ENCODE results near the gene RBSN. TPM values are rescaled to one million over a fixed set of nuclear protein-coding genes. Genes with fewer than 3 reads are reported as not detected.

The RBSN gene
- total and polyA plus RNA-seq, 2 experiments from 2014 or later = 10.6 to 26.5 TPM

- ATAC-seq = peak; percentile 12; the same call in 1 of the 3 replicates
These were observed 42.1 kb downstream of the RBSN start for GRCh38 chr3:15056676-15057404.

More at GRCh38 chr3:15056676-15057404, 42.1 kb downstream of the RBSN start:
- Histone ChIP-seq H3K36me3 (ENCODE audit: insufficient read depth) (peaks cover 26% of the 10 kb centered on the region), H3K79me2 (replicated peaks; ENCODE audit: insufficient read depth) (peaks cover 82% of the 10 kb centered on the region), H3K4me1 (ENCODE audit: insufficient read depth) (no peaks in the 10 kb centered on the region), H3K27me3 (ENCODE audit: insufficient read depth) (no peaks in the 10 kb centered on the region), H3K9me2 (ENCODE audit: insufficient read depth) (no peaks in the 10 kb centered on the region), H3K27ac (ENCODE audit: low read depth) (no peak overlapping the region), H3F3A (replicated peaks; ENCODE audit: low read depth) (no peaks in the 10 kb centered on the region), H4K20me1 (replicated peaks; ENCODE audit: insufficient read depth) (peaks cover 39% of the 10 kb centered on the region), H2AFZ (no peak overlapping the region), H3K4me3 (no peak overlapping the region), H3K4me2 (no peak overlapping the region)
- no peaks in the 10 kb centered on the region for H3K27me3 Mint-ChIP-seq (ENCODE audit: insufficient read depth, low read depth, poor library complexity)
- H3K27ac Mint-ChIP-seq = no peak overlapping the region
- peaks cover 66% of the 10 kb centered on the region for H3K36me3 Mint-ChIP-seq (ENCODE audit: low read depth)
- H3K4me1 Mint-ChIP-seq = peaks cover 17% of the 10 kb centered on the region
- H3K4me3 Mint-ChIP-seq = no peak overlapping the region
- TF ChIP-seq POLR2AphosphoS5 (IDR thresholded peaks at IDR 0.05; ENCODE audit: low read depth) = no peak
- TF ChIP-seq ETS1 (IDR thresholded peaks at IDR 0.05) = no peak
- TF ChIP-seq JUNB (IDR thresholded peaks at IDR 0.05; ENCODE audit: unreplicated experiment) = no peak
- TF ChIP-seq CTCF (conservative IDR thresholded peaks at IDR 0.05; ENCODE audit: low read depth in 2 of 2) = no peak
- TF ChIP-seq, protein P1, sequence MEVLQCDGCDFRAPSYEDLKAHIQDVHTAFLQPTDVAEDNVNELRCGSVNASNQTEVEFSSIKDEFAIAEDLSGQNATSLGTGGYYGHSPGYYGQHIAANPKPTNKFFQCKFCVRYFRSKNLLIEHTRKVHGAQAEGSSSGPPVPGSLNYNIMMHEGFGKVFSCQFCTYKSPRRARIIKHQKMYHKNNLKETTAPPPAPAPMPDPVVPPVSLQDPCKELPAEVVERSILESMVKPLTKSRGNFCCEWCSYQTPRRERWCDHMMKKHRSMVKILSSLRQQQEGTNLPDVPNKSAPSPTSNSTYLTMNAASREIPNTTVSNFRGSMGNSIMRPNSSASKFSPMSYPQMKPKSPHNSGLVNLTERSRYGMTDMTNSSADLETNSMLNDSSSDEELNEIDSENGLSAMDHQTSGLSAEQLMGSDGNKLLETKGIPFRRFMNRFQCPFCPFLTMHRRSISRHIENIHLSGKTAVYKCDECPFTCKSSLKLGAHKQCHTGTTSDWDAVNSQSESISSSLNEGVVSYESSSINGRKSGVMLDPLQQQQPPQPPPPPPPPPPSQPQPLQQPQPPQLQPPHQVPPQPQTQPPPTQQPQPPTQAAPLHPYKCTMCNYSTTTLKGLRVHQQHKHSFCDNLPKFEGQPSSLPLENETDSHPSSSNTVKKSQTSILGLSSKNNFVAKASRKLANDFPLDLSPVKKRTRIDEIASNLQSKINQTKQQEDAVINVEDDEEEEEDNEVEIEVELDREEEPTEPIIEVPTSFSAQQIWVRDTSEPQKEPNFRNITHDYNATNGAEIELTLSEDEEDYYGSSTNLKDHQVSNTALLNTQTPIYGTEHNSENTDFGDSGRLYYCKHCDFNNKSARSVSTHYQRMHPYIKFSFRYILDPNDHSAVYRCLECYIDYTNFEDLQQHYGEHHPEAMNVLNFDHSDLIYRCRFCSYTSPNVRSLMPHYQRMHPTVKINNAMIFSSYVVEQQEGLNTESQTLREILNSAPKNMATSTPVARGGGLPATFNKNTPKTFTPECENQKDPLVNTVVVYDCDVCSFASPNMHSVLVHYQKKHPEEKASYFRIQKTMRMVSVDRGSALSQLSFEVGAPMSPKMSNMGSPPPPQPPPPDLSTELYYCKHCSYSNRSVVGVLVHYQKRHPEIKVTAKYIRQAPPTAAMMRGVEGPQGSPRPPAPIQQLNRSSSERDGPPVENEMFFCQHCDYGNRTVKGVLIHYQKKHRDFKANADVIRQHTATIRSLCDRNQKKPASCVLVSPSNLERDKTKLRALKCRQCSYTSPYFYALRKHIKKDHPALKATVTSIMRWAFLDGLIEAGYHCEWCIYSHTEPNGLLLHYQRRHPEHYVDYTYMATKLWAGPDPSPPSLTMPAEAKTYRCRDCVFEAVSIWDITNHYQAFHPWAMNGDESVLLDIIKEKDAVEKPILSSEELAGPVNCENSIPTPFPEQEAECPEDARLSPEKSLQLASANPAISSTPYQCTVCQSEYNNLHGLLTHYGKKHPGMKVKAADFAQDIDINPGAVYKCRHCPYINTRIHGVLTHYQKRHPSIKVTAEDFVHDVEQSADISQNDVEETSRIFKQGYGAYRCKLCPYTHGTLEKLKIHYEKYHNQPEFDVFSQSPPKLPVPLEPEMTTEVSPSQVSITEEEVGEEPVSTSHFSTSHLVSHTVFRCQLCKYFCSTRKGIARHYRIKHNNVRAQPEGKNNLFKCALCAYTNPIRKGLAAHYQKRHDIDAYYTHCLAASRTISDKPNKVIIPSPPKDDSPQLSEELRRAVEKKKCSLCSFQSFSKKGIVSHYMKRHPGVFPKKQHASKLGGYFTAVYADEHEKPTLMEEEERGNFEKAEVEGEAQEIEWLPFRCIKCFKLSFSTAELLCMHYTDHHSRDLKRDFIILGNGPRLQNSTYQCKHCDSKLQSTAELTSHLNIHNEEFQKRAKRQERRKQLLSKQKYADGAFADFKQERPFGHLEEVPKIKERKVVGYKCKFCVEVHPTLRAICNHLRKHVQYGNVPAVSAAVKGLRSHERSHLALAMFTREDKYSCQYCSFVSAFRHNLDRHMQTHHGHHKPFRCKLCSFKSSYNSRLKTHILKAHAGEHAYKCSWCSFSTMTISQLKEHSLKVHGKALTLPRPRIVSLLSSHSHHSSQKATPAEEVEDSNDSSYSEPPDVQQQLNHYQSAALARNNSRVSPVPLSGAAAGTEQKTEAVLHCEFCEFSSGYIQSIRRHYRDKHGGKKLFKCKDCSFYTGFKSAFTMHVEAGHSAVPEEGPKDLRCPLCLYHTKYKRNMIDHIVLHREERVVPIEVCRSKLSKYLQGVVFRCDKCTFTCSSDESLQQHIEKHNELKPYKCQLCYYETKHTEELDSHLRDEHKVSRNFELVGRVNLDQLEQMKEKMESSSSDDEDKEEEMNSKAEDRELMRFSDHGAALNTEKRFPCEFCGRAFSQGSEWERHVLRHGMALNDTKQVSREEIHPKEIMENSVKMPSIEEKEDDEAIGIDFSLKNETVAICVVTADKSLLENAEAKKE (CRISPR knock-in tag; IDR thresholded peaks at IDR 0.05) = no peak
- TF ChIP-seq ZNF114 (CRISPR knock-in tag; IDR thresholded peaks at IDR 0.05) = no peak
- no peak for DNase-seq (ENCODE audit: low spot score)
- peaks cover 4% of the 10 kb centered on the region for H3K9me3 Mint-ChIP-seq

Data from GM23338 (cell line).